HG03575 (cell line): ENCODE data around the gene MTX1.
"Not testable (repeated sequence)": the region's sequence is repeated elsewhere in the genome, so short reads cannot be mapped to it uniquely, and the experiment has no call there.

Experiments
- ATAC-seq: cut with Tn5 transposase; IDR thresholded peaks from one replicate; pipeline ENCODE4 v1.9.1; 2021; ENCODE audit not compliant: unreplicated experiment, insufficient number of reproducible peaks, low FRiP score; ENCODE audit errors: extremely low read depth

MTX1 gene, protein sequence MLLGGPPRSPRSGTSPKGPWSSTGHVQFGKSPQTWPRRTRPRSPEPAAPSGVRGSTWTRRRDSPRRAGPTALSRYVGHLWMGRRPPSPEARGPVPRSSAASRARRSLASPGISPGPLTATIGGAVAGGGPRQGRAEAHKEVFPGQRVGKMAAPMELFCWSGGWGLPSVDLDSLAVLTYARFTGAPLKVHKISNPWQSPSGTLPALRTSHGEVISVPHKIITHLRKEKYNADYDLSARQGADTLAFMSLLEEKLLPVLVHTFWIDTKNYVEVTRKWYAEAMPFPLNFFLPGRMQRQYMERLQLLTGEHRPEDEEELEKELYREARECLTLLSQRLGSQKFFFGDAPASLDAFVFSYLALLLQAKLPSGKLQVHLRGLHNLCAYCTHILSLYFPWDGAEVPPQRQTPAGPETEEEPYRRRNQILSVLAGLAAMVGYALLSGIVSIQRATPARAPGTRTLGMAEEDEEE

GRCh38 chr1:155208541-155209311 lies at the start of gene MTX1:
TSS of gene MTX1 (plus strand) at chr1:155208695. CDS start at chr1:155208805, 110 bp downstream.
- ATAC-seq, result no peak

DNA sequence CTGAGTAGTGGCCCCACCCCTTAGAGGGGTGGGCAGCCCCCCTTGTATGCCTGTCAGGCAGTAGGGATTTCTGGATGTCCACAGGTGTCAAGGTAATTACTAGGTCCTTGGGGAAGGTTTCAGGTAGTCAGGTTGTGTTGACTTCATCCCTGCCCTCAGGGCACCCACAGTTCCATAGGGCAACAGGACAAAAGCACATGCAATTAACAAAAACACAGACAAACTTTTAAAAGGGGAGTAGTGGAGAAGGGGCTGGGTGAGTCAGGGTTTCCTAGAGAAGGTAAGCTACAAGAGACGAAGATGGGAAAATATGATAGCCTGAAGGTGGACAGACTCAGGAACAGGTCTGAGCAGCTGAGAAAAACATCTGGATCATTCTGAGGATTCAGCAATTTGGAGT lies 49.5 kb upstream of the MTX1 start:
- no peak for ATAC-seq

DNA sequence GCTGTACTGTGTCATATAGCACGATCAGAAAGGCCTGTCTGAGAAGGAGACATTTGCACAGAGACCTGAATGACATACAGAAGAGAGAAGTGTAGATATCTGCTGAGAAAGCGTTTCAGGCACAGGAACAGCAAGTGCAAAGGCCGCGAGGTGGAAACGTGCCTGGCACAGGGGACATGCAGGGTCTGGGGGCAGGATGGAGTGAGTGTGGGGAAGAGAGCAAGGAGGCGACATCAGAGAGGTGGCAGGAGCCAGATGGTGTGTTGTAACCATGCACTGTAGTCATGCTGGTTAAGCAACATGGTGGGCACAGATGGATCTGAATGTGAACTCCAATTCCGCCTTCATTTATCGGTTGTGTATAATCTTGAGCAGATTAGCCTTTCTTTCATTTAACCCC lies 48.4 kb upstream of the MTX1 start:
- ATAC-seq, result no peak

DNA sequence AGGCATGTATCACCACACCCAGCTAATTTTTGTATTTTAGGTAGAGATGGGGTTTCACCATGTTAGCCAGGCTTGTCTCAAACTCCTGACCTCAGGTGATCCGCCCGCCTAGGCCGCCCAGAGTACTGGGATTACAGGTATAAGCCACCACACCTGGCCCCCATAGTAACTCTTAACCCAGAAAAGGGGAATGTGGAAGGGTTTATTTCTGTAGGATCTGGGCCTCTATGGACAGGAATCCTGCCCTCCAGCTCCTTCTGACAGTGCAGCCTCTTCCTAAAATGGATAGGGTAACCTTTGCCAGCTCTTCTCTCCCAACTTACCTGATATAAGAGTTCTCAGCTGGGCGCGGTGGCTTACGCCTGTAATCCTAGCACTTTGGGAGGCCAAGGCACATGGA lies 45.9 kb upstream of the MTX1 start:
- not testable (repeated sequence) for ATAC-seq

DNA sequence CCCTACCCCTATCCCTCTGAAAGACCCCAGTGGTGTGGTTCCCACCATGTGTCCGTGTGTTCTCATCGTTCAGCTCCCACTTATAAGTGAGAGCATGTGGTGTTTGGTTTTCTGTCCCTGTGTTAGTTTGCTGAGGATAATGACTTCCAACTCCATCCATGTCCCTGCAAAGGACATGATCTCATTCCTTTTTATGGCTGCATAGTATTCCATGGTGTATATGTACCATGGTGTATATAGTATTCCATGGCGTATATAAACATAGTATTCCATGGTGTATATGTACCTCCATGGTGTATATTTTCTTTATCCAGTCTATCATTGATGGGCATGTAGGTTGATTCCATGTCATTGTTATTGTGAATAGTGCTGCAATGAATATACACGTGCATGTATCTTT lies 44.7 kb upstream of the MTX1 start:
- ATAC-seq, result not testable (repeated sequence)

DNA sequence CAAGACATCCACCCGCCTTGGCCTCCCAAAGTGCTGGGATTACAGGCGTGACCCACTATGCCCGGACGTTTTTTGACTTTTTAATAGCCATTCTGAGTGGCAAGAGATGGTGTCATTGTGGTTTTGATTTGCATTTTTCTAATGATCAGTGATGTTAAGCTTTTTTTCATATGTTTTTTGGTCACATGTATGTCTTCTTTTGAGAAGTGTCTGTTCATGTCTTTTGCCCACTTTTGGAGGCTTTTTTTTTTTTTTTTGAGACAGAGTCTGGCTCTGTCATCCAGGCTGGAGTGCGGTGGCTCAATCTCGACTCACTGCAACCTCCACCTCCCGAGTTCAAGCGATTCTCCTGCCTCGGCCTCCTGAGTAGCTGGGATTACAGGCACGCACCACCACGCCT lies 43.9 kb upstream of the MTX1 start:
- not testable (repeated sequence) for ATAC-seq

- no peak for ATAC-seq
These were observed 42.4 kb upstream of the MTX1 start for GRCh38 chr1:155166051-155166470.

DNA sequence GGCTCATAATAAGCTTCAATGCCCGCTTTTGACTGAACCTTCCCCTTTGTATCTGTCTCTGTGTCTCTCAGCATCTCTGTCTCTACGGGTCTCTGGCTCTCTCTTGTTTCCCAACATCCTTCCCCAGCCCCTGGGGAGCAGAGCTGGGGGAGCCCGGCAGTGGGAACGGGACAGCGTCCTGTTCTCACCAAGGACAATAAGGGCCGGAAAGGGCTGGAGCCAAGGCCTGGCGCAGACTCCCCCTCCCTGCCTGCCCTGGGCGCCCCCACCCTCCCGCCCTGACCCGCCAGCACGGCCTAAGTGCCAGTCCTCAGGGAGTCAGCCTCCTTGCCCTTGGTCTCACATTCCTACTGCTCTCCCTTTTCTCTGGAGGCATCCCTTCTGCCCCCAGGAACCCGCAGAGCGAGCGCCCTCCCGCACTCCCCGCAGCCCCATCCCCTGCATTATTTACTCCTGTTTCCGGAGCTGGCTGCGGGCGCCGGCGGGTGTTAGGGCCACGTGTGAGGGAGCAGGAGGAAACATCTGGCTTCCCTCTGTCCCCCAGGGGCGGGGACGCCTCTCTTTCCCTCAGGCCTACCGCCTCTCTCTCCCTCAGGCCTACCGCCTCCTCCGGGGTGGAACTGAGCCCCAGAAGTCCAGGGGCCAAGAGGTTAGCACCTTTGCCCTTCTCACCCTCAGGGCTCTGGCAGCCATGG lies 41.9 kb upstream of the MTX1 start:
- ATAC-seq, result no peak

DNA sequence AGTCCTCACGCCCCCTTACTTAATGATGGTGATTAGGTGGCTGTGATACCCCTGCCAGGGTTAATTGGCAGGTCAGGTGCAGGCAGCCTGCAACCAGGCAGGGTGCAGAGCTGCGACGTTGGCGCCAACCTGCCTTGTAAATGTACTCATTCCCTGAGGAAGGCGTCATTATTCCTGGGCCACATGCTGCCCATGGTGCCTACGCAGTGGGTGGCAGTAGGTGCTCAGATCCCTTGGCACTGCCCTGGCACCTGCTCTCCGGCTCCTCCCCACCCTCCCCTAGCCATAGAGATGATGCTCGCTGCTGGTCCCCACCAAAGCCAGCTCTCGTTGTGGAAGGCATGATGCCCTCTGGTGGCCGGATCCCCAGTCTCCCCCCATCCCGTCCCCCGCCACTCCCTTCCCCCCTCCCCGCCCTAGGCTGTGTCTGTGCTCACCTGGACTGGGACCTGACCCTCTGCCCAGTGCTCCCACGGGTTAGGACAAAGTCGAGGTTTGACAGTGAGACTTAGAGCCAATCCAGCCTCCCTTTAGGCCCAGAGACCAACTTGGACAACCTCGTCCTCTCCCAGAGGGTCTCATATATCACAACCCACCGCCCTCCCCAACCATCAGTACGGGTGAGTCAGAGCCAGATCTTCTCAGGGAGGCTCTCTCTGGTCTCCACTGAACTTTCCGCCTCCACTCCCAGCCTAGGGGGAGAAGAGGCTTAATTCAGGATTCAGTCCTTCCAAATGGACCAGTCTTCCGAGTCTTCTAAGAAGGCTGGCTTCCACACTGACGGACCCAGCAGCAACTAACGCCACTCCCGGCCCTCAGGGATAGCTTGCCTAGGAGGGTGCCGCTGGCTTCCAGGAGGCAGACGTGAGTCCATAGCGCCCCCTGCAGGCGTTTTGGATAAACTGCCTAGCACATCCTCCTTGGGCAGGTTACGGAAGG lies 41.1 kb upstream of the MTX1 start:
- ATAC-seq, result no peak

- ATAC-seq, result not testable (repeated sequence)
These were observed 40.4 kb upstream of the MTX1 start for GRCh38 chr1:155168105-155168445.

DNA sequence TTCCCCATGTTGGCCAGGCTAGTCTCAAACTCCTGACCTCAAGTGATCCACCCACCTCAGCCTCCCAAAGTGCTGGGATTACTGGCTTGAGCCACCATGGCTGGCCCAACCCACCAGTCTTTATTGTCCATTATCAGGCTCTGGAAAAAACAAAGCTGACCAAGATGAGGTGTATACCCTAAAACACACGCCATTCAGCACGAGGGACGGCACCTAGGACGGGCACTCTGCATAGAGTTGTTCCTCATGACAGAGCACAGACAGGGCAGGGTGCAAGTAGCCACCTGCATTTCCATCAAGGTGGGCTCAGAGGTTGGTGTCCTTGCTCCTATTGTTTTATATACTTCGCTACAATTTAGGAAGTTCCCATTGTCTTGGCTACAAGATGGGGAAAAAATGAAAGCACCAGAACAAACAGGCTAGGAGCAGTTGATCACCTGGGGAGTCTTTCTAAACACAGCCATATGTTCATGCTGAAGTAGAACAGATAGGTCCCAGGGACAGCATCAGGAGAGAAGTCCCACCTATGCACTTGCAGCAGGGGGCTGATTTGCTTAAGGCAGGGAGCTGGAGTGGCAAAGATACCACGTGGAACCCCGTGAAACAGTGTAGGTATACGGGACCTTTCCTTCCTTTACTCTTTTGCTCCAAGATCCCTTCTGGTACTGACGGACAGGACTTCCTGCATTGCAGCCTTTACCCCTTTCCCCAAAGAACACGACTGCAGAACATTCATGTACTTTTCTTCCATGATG lies 39.9 kb upstream of the MTX1 start:
- no peak for ATAC-seq

GRCh38 chr1:155169541-155169940 lies 39.0 kb upstream of the MTX1 start:
- no peak for ATAC-seq

DNA sequence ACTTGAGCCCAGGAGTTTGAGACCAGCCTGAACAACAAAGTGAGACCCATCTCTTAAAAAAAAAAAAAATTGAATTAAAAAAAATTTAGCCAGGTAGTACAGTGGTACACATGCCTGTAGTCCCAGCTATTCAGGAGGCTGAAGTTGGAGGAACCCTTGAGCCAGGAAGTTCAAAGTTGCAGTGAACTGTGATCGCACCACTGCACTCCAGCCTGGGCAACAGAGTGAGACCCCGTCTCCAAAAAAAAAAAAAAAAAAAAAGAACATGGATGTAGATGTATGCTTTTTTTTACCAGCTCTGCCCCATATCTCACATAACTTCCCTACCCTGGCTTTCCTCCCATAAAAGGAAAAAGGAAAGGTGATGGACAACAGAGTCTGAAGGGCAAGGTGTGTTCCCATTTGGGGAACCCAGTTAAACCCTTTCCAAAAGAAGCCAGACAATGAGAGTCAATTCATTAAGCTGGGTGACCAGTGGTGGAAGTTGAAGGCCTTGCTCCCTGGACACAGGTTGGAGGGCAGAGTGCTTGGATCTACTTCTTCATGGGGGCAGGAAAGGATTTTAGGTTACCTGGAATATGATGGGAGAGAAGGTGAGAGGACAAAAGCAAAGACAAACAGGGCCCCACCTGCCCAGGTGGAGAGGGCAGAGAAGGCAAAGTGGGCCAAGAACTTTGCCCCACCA lies 38.3 kb upstream of the MTX1 start:
- ATAC-seq, result no peak

DNA sequence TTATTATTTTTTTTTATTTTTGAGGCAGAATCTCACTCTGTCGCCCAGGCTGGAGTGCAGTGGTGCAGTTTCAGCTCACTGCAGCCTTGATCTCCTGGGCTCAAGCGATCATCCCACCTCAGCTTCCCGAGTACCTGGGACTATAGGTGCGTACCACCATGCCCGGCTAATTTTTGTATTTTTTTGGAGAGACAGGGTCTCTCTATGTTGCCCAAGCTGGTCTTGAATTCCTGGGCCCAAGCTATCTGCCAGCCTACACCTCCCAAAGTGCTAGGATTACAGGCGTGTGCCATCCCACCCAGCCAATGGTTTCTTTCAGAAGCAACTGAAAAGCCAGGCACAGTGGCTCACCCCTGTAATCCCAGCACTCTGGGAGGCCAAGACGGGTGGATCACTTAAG lies 37.7 kb upstream of the MTX1 start:
- no peak for ATAC-seq

GRCh38 chr1:155171836-155172731 lies 36.4 kb upstream of the MTX1 start:
- no peak for ATAC-seq

DNA sequence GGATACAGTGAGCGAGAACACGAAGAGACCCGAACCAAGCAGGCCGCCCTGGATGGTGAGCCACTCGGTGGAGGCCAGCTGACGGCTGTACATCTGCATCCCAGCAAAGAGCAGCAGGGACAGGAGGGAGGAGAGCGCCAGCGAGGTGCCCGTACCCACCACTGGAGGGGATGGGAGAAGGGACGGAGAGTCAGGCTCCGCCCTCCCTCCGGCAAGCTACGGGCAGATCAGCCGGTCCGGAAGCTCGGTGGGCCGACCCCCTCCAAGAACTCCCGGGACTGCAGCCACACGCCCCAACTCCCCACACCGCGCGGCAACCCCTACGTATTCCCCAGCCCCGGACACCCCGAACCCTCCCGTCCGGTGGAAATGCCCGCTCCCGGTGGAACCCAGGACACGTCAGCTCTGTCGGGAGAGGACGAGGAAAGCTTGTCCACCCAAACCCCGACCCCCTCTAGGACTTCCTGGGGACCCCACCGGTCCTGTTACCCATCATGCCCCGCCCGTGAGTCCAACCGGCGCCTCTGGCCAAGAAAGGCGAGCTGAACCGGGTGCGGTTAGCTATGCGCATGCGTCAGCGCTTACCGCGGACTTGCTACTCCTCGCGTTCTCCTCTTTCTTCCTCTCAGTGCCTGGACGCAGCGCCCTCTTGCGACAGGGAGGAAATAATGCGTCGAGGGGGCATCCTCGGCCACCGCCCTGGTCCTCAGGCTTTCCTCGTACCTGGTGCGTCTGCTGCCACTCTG lies 35.6 kb upstream of the MTX1 start, which contains the start of gene KRTCAP2:
TSS of gene KRTCAP2 (minus strand) at position 573 of the 746 bp plus-strand sequence. CDS start at position 493, 80 bp downstream.
- ATAC-seq, result no peak
